ENCODE data around the gene PCDH9.

Gene PCDH9

DNA sequence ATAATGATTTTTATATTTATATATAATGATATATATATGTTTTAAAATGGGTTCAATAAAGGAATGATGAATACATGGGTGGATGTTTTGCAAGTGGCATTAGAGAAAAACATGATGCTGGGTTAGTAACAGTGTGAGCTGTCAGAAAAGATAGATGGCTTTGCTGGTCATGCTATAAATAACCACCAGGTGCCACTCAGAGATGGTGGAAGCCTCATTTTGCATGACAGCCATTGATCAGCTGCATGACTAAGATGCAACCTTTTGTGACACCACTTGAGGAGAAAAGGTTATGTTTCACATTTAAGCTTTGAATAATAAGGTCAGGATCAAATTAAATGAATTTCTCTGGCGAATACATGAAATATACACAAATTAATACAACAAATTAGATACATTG, 737.7 kb downstream of the PCDH9 start:
- Histone ChIP-seq H3K4me3 (ENCODE audit: insufficient read length, low read depth) (no peak overlapping the region), H3K9me3 (ENCODE audit: insufficient read depth, low read length) (no peaks in the 10 kb centered on the region), H3K36me3 (ENCODE audit: insufficient read depth, insufficient read length, low read length) (no peaks in the 10 kb centered on the region), H3K9ac (ENCODE audit: insufficient read length, low read depth) (no peak overlapping the region), H3K27me3 (ENCODE audit: insufficient read depth, insufficient read length) (no peaks in the 10 kb centered on the region), H3K4me1 (ENCODE audit: insufficient read depth, insufficient read length) (no peaks in the 10 kb centered on the region)
- DNase-seq (ENCODE audit: low read depth, low spot score) = no peak
- TF ChIP-seq YY1 (IDR thresholded peaks at IDR 0.05; ENCODE audit: insufficient read depth, insufficient read length) (no peak), ZNF274 (IDR thresholded peaks at IDR 0.05; ENCODE audit: low read depth, low read length) (no peak), SUZ12 (IDR thresholded peaks at IDR 0.05; ENCODE audit: extremely low read depth, insufficient read depth, insufficient read length) (no peak)

- no peak overlapping the region for H3K9ac ChIP-seq (ENCODE audit: insufficient read length, low read depth)
- DNase-seq (ENCODE audit: low read depth, low spot score) = no peak
- no peak for TF ChIP-seq SUZ12 (IDR thresholded peaks at IDR 0.05; ENCODE audit: extremely low read depth, insufficient read depth, insufficient read length)
- TF ChIP-seq YY1 (IDR thresholded peaks at IDR 0.05; ENCODE audit: insufficient read depth, insufficient read length) = no peak
- no peak for TF ChIP-seq ZNF274 (IDR thresholded peaks at IDR 0.05; ENCODE audit: low read depth, low read length)
These were observed 738.9 kb downstream of the PCDH9 start for GRCh38 chr13:66491251-66491650.

DNA sequence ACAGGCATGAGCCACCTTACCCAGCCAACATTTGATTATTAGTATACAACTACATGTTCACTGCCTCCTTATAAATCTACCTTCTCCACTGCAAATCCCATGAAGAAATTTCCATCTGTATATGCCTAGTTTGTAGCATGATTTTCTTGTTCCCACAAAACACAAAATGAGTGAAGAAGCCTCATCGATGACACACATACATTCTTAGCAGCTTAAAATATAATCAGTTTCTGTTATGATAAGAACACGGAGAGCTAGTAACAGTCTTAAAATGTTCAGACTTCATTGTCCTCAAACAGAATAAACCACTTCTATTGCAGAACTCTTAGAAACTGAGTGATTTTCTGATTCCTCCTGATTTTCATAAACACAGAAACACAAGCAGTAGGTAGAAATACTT, 740.5 kb downstream of the PCDH9 start:
- Histone ChIP-seq H3K9ac (ENCODE audit: insufficient read length, low read depth) (no peak overlapping the region), H3K4me3 (ENCODE audit: insufficient read length, low read depth) (no peak overlapping the region), H3K36me3 (ENCODE audit: insufficient read depth, insufficient read length, low read length) (no peaks in the 10 kb centered on the region), H3K27me3 (ENCODE audit: insufficient read depth, insufficient read length) (no peaks in the 10 kb centered on the region), H3K9me3 (ENCODE audit: insufficient read depth, low read length) (no peaks in the 10 kb centered on the region), H3K4me1 (ENCODE audit: insufficient read depth, insufficient read length) (no peaks in the 10 kb centered on the region)
- no peak for DNase-seq (ENCODE audit: low read depth, low spot score)
- TF ChIP-seq ZNF274 (IDR thresholded peaks at IDR 0.05; ENCODE audit: low read depth, low read length) = no peak
- no peak for TF ChIP-seq YY1 (IDR thresholded peaks at IDR 0.05; ENCODE audit: insufficient read depth, insufficient read length)
- TF ChIP-seq SUZ12 (IDR thresholded peaks at IDR 0.05; ENCODE audit: extremely low read depth, insufficient read depth, insufficient read length) = no peak

More at GRCh38 chr13:66491251-66491650, 738.9 kb downstream of the PCDH9 start:
- no peaks in the 10 kb centered on the region for H3K9me3 ChIP-seq (ENCODE audit: insufficient read depth, low read length)
- no peaks in the 10 kb centered on the region for H3K36me3 ChIP-seq (ENCODE audit: insufficient read depth, insufficient read length, low read length)
- H3K27me3 ChIP-seq (ENCODE audit: insufficient read depth, insufficient read length) = no peaks in the 10 kb centered on the region
- no peaks in the 10 kb centered on the region for H3K4me1 ChIP-seq (ENCODE audit: insufficient read depth, insufficient read length)
- H3K4me3 ChIP-seq (ENCODE audit: insufficient read length, low read depth) = no peak overlapping the region

GRCh38 chr13:66489172-66489571, 741.0 kb downstream of the PCDH9 start:
- Histone ChIP-seq H3K4me3 (ENCODE audit: insufficient read length, low read depth) (no peak overlapping the region), H3K27me3 (ENCODE audit: insufficient read depth, insufficient read length) (no peaks in the 10 kb centered on the region), H3K9ac (ENCODE audit: insufficient read length, low read depth) (no peak overlapping the region), H3K9me3 (ENCODE audit: insufficient read depth, low read length) (no peaks in the 10 kb centered on the region), H3K4me1 (ENCODE audit: insufficient read depth, insufficient read length) (no peaks in the 10 kb centered on the region), H3K36me3 (ENCODE audit: insufficient read depth, insufficient read length, low read length) (no peaks in the 10 kb centered on the region)
- no peak for DNase-seq (ENCODE audit: low read depth, low spot score)
- TF ChIP-seq ZNF274 (IDR thresholded peaks at IDR 0.05; ENCODE audit: low read depth, low read length) (no peak), YY1 (IDR thresholded peaks at IDR 0.05; ENCODE audit: insufficient read depth, insufficient read length) (no peak), SUZ12 (IDR thresholded peaks at IDR 0.05; ENCODE audit: extremely low read depth, insufficient read depth, insufficient read length) (no peak)

- Histone ChIP-seq H3K27me3 (ENCODE audit: insufficient read depth, insufficient read length) (no peaks in the 10 kb centered on the region), H3K9me3 (ENCODE audit: insufficient read depth, low read length) (no peaks in the 10 kb centered on the region), H3K4me1 (ENCODE audit: insufficient read depth, insufficient read length) (no peaks in the 10 kb centered on the region), H3K36me3 (ENCODE audit: insufficient read depth, insufficient read length, low read length) (no peaks in the 10 kb centered on the region), H3K9ac (ENCODE audit: insufficient read length, low read depth) (no peak overlapping the region), H3K4me3 (ENCODE audit: insufficient read length, low read depth) (no peak overlapping the region)
- TF ChIP-seq ZNF274 (IDR thresholded peaks at IDR 0.05; ENCODE audit: low read depth, low read length) (no peak), SUZ12 (IDR thresholded peaks at IDR 0.05; ENCODE audit: extremely low read depth, insufficient read depth, insufficient read length) (no peak), YY1 (IDR thresholded peaks at IDR 0.05; ENCODE audit: insufficient read depth, insufficient read length) (no peak)
- no peak for DNase-seq (ENCODE audit: low read depth, low spot score)
These were observed 746.4 kb downstream of the PCDH9 start for GRCh38 chr13:66483712-66484111.

DNA sequence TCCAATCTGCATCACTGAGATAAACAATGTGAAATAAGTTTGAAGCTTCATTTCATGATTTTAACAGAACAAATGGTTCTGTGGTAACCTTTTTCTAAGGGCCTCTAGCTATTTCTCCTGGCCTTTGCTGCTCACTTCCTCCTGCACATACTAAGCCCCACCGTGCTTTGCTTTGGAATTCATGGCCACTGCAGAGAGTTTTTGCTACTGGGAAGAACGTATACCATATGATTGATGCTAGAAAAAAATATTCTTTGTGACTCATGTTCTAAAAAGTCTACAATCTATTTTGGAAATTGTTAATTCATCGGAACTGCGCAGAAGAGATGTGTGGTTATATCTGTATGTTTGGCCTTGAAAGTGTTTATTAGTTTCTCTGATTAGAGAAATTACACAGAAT, 747.3 kb downstream of the PCDH9 start:
- DNase-seq (ENCODE audit: low read depth, low spot score) = no peak
- H3K4me1 ChIP-seq (ENCODE audit: insufficient read depth, insufficient read length) = no peaks in the 10 kb centered on the region
- no peak overlapping the region for H3K9ac ChIP-seq (ENCODE audit: insufficient read length, low read depth)
- TF ChIP-seq SUZ12 (IDR thresholded peaks at IDR 0.05; ENCODE audit: extremely low read depth, insufficient read depth, insufficient read length) = no peak
- TF ChIP-seq ZNF274 (IDR thresholded peaks at IDR 0.05; ENCODE audit: low read depth, low read length) = no peak
- no peak for TF ChIP-seq YY1 (IDR thresholded peaks at IDR 0.05; ENCODE audit: insufficient read depth, insufficient read length)
- no peak overlapping the region for H3K4me3 ChIP-seq (ENCODE audit: insufficient read length, low read depth)
- no peaks in the 10 kb centered on the region for H3K9me3 ChIP-seq (ENCODE audit: insufficient read depth, low read length)
- H3K27me3 ChIP-seq (ENCODE audit: insufficient read depth, insufficient read length) = no peaks in the 10 kb centered on the region
- no peaks in the 10 kb centered on the region for H3K36me3 ChIP-seq (ENCODE audit: insufficient read depth, insufficient read length, low read length)

- Histone ChIP-seq H3K4me1 (ENCODE audit: insufficient read depth, insufficient read length) (no peaks in the 10 kb centered on the region), H3K36me3 (ENCODE audit: insufficient read depth, insufficient read length, low read length) (no peaks in the 10 kb centered on the region), H3K27me3 (ENCODE audit: insufficient read depth, insufficient read length) (no peaks in the 10 kb centered on the region), H3K4me3 (ENCODE audit: insufficient read length, low read depth) (no peak overlapping the region), H3K9ac (ENCODE audit: insufficient read length, low read depth) (no peak overlapping the region), H3K9me3 (ENCODE audit: insufficient read depth, low read length) (no peaks in the 10 kb centered on the region)
- DNase-seq (ENCODE audit: low read depth, low spot score) = no peak
- no peak for TF ChIP-seq ZNF274 (IDR thresholded peaks at IDR 0.05; ENCODE audit: low read depth, low read length)
- no peak for TF ChIP-seq YY1 (IDR thresholded peaks at IDR 0.05; ENCODE audit: insufficient read depth, insufficient read length)
- TF ChIP-seq SUZ12 (IDR thresholded peaks at IDR 0.05; ENCODE audit: extremely low read depth, insufficient read depth, insufficient read length) = no peak
These were observed 752.3 kb downstream of the PCDH9 start for GRCh38 chr13:66477816-66478215.

Data from NT2/D1 (cell line).